Activated effector memory CD4-positive, alpha-beta T cell treated with Interleukin-2 at 50 U/mL for 16 hours (primary cell): ENCODE results near the gene IFT80.
A peak's percentile ranks its signal among the peaks of the same experiment; 100 is the strongest.

Source experiments
- DNase-seq: peaks from one replicate; pipeline ENCODE4 v3.0.0-alpha.2; 2020

Gene IFT80

GRCh38 chr3:160399125-160400029 lies at the start of gene IFT80, which contains the start of gene SMC4:
Gene IFT80 (minus strand): TSS chr3:160399225. CDS start chr3:160384600, 14,625 bp downstream.
Gene SMC4 (plus strand): TSS chr3:160399650. CDS start chr3:160400827, 1,177 bp downstream.
- peak; percentile 92 for DNase-seq

GRCh38 chr3:160447544-160447943 lies 48.5 kb upstream of the IFT80 start:
- no peak for DNase-seq

GRCh38 chr3:160446522-160447056 lies 47.6 kb upstream of the IFT80 start:
- no peak for DNase-seq

GRCh38 chr3:160445854-160446253 lies 46.8 kb upstream of the IFT80 start:
- no peak for DNase-seq

- DNase-seq: no peak
Observed at GRCh38 chr3:160444411-160444810, 45.4 kb upstream of the IFT80 start.

GRCh38 chr3:160440687-160441086 lies 41.7 kb upstream of the IFT80 start:
- no peak for DNase-seq

- DNase-seq: no peak
Observed at GRCh38 chr3:160437083-160437455, 38.0 kb upstream of the IFT80 start.

- no peak for DNase-seq
Observed at GRCh38 chr3:160435747-160436146, 36.7 kb upstream of the IFT80 start.

- DNase-seq: no peak
Observed at GRCh38 chr3:160435095-160435494, 36.1 kb upstream of the IFT80 start.

- DNase-seq: no peak
Observed at GRCh38 chr3:160434071-160434470, 35.0 kb upstream of the IFT80 start.

GRCh38 chr3:160427832-160428424 lies 28.9 kb upstream of the IFT80 start:
- no peak for DNase-seq

- DNase-seq: no peak
Observed at GRCh38 chr3:160417311-160417710, 18.3 kb upstream of the IFT80 start.

- DNase-seq: peak; percentile 26
Observed at GRCh38 chr3:160413613-160414248, 14.7 kb upstream of the IFT80 start.

- DNase-seq: no peak
Observed at GRCh38 chr3:160412477-160412876, 13.5 kb upstream of the IFT80 start.

- no peak for DNase-seq
Observed at GRCh38 chr3:160409812-160410610, 11.0 kb upstream of the IFT80 start.

- DNase-seq: no peak
Observed at GRCh38 chr3:160403796-160404470, 4.9 kb upstream of the IFT80 start.

GRCh38 chr3:160403028-160403545 lies 4.1 kb upstream of the IFT80 start:
- DNase-seq: no peak

GRCh38 chr3:160402221-160403027 lies 3.4 kb upstream of the IFT80 start:
- no peak for DNase-seq

- no peak for DNase-seq
Observed at GRCh38 chr3:160401291-160402095, 2.5 kb upstream of the IFT80 start.

- DNase-seq: no peak
Observed at GRCh38 chr3:160400702-160401150, 1.7 kb upstream of the IFT80 start.
